DMS 273 (cell line): Measurements from ENCODE around the gene UPF2.
A peak's percentile ranks its signal among the peaks of the same experiment; 100 is the strongest.
"Not testable (repeated sequence)": the region's sequence is repeated elsewhere in the genome, so short reads cannot be mapped to it uniquely, and the experiment has no call there.

Experiments used
- DNase-seq: peaks from one replicate; lab custom pipeline; 2025; ENCODE audit not compliant: unreplicated experiment; lab: John Stamatoyannopoulos, UW

UPF2 gene, protein sequence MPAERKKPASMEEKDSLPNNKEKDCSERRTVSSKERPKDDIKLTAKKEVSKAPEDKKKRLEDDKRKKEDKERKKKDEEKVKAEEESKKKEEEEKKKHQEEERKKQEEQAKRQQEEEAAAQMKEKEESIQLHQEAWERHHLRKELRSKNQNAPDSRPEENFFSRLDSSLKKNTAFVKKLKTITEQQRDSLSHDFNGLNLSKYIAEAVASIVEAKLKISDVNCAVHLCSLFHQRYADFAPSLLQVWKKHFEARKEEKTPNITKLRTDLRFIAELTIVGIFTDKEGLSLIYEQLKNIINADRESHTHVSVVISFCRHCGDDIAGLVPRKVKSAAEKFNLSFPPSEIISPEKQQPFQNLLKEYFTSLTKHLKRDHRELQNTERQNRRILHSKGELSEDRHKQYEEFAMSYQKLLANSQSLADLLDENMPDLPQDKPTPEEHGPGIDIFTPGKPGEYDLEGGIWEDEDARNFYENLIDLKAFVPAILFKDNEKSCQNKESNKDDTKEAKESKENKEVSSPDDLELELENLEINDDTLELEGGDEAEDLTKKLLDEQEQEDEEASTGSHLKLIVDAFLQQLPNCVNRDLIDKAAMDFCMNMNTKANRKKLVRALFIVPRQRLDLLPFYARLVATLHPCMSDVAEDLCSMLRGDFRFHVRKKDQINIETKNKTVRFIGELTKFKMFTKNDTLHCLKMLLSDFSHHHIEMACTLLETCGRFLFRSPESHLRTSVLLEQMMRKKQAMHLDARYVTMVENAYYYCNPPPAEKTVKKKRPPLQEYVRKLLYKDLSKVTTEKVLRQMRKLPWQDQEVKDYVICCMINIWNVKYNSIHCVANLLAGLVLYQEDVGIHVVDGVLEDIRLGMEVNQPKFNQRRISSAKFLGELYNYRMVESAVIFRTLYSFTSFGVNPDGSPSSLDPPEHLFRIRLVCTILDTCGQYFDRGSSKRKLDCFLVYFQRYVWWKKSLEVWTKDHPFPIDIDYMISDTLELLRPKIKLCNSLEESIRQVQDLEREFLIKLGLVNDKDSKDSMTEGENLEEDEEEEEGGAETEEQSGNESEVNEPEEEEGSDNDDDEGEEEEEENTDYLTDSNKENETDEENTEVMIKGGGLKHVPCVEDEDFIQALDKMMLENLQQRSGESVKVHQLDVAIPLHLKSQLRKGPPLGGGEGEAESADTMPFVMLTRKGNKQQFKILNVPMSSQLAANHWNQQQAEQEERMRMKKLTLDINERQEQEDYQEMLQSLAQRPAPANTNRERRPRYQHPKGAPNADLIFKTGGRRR

DNA sequence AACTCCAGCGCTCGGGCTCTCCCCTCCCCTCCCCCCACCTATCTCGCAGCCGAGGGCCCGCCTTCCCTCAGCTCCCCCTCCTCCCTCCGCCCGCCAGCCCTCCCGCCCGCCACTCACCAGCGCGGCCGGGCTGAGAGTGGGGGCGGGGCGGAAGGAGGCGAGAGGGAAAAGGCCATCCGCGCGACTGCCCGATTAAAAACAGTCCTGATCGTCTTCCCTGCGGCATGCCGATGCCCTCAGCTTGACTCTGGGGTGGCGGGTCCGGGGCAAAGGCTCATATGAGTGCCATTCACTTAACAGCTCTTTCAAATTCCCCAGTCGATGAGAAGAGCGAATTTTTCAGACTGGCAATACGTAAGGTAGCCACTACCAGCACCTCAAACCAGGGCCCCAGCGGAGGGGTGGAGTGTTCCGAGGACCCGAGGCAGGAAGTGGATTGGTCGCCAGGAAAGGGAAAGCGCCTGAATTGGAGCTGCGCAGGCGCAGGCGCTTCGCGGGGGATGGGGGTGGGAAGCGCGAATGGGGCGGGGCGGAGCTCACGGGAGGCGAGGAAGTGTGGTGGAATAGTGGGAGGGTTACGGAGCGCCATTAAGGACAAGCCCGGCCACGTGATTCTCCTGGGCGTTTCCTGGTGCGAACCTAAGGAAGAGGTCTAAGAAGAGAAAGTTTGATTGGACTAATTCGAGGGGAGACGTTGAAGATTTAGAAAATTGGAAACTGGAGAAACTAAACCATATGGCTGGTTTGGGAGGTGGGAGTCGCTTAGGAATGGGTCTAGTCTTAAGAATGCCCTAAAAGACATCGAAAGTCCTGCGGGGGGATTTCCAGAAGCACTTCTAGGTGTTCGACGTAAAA is at the start of gene UPF2:
Gene UPF2, minus strand, starts transcription at position 13 of the 855 bp plus-strand sequence. CDS start 7,386 bp downstream, outside the sequence.
- peak; percentile 98 for DNase-seq

DNA sequence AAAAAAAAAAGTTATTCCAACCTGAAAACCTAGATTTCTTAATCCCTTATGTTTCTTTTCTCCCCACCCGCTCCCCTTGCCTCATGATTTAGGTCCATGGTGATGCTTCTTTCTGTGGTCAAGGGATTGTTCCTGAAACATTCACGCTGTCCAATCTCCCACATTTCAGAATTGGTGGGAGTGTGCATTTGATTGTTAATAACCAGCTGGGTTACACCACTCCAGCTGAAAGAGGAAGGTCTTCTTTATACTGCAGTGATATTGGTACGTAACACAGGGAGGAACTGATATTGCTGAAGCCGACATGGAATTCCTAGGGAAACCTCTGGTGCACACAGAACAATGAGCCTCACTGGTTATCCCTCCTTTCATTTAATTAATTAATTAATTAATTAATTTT is 48.8 kb upstream of the UPF2 start:
- DNase-seq = no peak

DNA sequence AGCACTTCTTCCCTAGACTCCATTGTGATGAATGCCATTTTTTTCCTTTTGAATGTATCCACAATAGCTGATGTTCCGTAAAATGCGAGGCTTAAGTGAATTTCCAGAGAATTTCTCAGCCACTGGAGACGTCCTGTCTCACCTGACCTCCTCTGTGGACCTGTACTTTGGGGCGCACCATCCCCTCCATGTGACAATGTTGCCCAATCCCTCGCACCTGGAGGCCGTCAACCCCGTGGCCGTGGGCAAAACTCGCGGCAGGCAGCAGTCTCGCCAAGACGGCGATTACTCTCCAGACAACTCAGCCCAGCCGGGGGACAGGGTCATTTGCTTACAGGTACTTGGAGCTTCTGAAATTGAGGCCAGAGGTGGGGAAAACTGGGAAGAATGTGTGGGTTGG is 46.3 kb upstream of the UPF2 start:
- no peak for DNase-seq

DNA sequence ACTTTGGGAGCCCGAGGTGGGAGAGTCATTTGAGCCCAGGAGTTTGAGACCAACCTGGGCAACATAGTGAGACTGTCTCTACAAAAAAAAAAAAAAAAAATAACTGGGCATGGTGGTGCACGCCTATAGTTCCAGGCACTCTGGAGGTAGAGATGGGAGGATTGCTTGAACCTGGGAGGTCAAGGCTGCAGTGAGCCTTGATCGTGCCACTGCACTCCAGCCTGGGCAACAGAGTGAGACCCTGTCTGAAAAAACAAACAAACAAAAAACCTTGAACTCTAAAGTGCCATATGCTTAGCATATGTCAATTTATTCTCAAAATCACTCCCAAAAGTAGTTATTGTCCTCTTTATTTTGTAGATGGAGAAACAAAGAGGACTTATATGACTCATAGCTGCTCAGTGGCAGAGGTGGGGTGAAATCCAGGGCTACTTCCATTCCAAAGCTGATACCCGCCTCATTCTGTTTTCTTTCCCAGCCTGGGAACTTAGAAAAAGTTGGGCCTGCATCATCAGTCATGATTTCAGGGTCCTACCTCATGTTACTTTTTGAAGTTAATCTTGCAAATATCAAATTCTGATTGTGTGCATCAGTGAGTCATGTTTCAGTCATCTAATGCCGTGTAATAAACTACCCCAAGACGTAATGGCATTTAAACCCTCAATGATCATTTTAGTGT is 39.4 kb upstream of the UPF2 start:
- no peak for DNase-seq

DNA sequence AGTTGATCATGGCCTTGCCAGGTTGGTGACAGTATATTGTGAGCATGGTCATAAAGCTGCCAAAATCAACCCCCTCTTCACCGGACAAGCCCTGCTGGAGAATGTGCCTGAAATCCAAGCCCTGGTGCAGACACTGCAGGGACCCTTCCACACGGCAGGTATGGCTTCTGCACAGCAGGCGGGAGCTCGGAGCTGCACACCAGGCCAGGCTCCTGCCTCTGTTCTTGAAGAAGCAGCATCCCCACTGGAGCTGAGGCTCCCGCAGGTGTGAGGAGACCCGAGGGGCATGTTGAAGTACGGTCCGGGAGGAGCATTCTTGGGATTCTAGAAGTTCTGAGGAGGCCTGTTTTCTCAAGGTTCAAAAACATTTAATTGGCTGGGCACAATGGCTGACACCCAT is 38.9 kb upstream of the UPF2 start:
- DNase-seq = no peak

DNA sequence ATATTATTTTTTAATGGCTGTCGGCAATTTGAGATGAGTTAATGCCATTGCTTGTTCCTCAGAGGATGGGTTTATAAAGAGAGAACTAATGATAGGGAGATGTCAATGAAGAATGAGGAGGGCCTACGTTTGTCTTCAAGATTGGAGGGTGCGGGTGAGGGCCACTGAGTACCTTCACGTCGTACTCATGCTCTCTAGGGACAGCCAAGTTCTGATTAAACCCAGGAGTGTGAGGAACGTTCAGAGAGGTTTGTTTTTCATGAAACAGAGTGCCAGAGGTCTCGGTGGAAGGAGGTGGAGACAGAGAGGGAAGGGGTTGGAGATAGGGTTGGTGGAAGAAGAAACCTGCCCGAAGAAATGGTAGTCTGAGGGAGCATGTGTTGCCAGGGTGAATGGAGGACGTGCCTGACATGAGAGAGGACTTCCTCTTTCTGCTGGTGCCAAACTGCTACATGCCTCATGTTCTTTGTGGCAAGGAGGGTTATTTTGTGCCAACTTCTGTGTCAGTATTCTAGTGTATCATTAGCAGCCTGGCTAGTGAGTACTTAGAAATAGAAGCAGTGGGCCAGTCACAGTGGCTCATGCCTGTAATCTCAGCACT is 35.1 kb upstream of the UPF2 start:
- no peak for DNase-seq

DNA sequence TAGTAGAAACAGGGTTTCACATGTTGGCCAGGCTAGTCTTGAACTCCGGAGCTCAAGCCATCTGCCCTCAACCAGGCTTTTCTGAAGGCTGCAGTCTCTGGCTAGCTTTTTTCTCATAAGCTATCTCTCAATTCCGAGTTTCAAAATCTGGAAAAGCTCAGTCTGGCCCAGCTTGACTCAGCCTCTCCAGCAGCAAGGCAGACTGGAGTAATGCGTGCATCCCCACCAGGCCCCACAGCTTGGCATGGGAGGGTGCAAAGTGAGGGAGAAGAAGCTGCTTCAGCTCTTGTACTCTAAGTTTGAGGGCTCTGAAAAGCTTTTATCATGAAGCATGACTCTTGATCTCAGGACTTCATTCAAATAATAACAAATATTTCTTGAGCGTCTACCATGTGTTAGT is 30.9 kb upstream of the UPF2 start:
- DNase-seq = no peak

DNA sequence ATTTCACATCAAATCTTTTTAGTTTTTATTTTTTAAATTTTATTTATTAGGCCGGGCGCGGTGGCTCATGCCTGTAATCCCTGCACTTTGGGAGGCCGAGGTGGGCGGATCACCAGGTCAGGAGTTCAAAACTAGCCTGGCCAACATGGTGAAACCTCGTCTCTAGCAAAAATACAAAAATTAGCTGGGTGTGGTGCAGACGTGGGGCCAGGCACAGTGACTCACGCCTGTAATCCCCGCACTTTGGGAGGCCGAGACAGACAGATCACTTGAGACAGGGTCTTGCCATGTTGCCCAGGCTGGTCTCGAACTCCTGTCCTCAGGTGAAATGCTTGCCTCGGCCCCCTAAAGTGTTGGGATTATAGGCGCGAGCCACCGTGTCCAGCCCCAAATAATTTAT is 28.8 kb upstream of the UPF2 start:
- not testable (repeated sequence) for DNase-seq

DNA sequence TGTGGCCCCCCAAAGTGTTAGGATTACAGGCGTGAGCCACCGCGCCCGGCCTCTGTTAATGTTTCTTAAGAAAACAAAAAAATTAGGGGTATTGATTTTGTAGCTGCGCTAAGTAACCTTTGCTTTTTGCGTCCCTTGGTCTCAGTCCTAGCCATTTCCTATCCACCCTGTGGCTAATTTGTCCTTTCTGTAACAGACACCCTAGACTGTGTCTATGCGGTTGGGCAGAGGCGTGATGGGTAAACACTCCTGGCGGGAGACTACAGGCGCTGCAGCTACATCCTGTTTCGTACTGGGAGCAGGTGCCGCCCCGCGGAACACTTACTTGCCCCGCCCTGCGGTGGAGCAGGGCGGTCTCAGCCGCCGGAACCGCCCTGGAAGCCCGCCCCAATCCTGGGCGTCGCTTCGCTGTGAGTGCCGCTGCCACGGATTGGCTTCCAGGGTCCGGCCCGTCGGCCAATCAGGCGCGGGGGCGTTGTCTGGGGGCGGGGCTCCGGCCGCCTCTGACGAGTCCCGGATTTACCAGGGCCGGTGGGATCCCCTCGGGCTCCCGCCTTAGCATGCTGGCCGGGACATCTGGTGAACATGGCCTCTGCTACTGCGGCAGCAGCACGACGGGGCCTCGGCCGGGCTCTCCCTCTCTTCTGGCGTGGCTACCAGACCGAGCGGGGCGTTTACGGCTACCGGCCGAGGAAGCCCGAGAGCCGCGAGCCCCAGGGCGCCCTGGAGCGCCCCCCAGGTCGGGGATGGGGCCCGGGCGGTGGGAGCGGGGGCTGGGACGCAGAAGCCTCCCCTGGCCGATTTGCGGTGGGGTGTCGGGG is 26.1 kb upstream of the UPF2 start, which contains the start of gene DHTKD1:
Gene DHTKD1, plus strand, starts transcription at position 506 of the 821 bp plus-strand sequence. Its CDS starts 80 bp downstream, at position 586.
- DNase-seq = peak; percentile 98

DNA sequence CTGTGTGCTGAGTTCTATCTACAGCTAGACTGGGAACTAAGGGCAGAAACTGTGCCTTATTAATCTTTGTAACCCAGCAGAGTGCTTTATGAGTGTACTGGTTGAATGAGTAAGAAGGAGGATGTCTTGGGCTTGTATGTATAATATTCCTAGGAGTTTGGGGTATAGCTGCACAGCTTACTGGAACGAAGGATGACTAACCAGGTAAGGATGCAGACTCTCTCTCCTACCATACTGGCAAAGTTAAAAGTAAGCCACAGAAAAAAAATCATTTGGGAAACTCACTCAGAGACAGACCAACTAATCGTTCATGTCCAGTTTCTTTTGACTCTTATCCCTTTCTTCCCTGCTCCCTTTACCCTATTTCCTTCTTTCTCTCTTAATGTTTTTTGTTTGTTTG is 24.7 kb upstream of the UPF2 start:
- no peak for DNase-seq

DNA sequence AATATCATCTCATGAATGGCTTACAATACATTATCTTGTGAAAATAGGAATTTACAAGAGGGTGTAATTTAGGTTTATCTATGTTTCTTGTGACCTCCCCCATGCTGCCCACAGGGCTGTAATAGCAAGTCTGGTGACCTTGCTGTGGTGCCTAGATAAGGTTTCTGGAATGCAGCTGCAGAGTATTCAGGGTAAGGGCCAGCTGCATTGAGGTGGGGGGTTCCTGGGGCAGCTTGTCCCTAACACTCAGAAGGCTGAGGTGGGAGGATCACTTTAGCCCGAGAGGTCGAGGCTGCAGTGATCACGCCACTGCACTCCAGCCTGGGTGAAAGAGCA is 20.8 kb upstream of the UPF2 start:
- DNase-seq = no peak

DNA sequence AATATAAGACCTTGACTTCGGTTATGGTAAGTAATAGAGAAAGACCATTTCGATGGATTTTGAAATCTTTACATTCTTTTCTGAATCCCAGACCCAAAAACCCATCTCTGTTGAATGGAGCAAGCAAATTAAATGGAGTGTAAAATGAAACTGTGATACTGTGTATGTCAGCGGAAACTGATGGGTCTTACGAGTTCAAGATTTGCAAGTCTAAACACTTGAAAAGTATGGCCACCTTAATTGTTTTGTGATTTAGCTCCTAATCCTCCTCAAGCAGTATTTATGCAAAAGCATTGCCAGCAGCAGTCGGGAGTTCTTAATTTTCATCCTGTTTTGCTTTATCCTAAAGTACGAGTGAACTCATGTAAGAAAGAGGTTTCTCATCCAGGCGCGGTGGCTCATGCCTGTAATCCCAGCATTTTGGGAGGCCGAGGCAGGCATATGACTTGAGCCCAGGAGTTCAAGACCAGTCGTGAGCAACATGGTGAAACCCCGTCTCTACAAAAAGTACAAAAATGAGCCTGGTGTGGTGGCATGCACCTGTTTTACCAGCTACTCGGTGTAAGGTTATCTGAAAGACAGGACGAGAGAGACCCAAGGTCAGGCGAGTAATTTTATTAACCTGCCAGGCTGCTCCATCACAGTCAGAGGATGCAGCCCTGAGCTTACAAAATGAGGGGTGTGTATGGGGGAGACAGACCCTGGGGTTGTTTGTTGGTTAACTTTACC is 20.3 kb upstream of the UPF2 start:
- DNase-seq = no peak

DNA sequence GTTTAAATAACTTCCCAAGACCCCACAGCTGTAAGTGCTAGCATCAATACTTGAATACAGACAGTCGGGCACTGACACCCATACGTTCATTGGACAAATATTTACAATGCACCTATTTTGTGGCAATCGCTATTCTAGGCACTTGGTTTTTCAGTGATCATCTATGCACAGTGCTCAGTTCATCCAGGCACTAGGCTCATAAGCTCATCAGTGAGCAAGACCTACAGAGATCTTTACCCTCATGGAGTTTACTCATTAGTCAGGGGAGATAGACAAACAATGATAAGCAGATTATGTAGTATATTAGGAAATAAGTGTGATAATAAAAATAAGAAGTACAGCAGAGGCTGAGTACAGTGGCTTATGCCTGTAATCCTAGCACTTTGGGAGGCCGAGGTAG is 18.5 kb upstream of the UPF2 start:
- no peak for DNase-seq

DNA sequence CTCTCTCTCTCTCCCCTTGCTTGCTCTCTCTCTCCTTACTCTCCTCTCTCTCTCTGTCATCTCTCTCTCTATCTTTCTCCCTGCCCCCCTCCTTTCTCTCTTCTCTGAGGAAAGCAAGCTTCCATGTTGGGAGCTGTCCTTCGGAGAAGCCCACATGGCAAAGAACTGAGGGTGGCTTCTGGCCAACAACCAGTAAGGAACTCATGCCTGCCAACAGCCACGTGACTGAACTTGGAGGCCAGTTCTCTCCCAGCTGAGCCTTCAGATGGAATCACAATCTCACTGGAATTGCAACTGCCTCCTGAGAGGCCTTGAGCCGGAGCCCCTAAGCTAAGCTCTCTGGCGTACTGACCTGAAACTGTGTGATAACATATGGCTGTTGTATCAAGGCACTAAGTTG is 14.1 kb upstream of the UPF2 start:
- DNase-seq = peak; percentile 14

DNA sequence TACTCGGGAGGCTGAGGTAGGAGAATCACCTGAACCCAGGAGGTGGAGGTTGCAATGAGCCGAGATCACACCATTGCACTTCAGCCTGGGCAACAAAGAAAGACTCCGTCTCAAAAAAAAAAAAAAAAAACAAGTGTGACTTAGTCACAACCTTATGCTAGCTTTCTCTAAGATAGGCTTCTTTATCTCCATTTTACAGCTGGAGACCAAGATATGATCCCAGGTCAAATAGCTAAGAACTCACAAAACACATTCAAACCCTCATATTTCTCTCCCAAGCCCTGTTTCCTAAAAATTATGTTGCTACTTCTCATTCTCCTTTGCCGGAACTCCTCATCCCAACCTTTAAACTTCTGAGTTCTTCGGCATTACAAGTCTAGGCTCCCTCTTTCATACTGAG is 13.1 kb upstream of the UPF2 start:
- no peak for DNase-seq

DNA sequence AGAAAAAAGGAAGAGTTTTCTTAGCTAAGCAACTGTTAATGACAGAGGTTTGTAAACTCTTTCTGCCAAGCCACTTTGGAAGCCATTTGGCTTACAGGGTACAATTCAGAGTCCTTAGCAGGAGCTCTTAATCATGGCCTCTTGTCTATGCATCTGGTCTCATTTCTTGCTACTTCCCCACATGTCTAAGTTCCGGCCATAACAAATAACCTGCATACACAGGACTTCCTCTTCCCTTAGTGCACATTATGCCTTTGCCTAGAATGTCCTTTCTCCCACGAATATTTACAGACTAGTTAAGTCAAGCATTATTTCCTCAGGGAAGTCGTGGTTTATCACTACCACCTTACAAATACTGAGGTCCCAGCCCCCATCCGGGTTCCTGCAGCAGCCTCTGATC is 8.6 kb upstream of the UPF2 start:
- DNase-seq = no peak

DNA sequence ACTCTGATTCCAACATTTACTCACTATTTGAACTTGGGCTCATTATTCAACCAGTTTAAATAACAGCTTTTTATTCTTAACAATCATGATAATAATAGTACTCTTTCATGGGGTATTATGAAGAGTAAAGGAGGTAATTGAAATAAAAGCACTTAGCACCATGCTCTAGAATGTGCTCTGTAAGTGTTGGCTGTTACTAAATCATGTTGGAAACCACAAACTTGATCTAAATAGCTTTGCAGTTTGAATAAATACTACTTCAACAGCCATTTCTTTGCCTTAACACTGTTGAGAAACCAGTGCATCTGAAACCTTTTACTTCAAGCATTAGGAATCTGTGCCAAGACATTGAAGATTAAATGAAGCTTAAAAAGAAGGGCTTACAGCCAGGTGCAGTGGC is 7.9 kb upstream of the UPF2 start:
- DNase-seq = no peak

DNA sequence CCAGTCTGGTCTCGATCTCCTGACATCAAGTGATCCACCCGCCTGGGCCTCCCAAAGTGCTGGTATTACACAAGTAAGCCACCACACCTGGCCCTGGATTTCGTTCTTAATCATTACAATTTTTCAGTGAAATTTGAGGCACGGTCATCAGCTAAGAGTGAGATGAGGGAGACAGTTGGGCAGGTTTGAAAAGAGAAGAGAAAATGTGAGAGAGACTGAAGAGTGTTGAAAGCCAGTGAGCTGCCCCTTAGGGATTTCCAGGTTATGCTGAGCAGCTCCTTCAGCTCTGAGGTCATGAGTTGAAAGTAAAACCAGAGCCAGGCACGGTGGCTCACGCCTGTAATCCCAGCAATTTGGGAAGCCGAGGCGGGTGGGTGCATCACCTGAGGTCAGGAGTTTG is 5.9 kb upstream of the UPF2 start:
- DNase-seq = no peak
